Measurements from ENCODE around the gene REC114. TPM values are rescaled to one million over a fixed set of nuclear protein-coding genes. Genes with fewer than 3 reads are reported as not detected.

Gene REC114
- total and polyA plus RNA-seq, 2 of the 8 experiments (the other 6 are each of a cell fraction or from before 2014, with no cell fraction given), result 0.12 TPM; not detected in 1

GRCh38 chr15:73602446-73602843 is 159.5 kb downstream of the REC114 start:
- H4K5ac ChIP-seq (ENCODE audit: insufficient read length, low read depth, low read length), result no peak overlapping the region
- no peak overlapping the region for H2BK20ac ChIP-seq (ENCODE audit: low read length)
- H3K23me2 ChIP-seq (ENCODE audit: low read depth, low read length), result no peaks in the 10 kb centered on the region
- H3K14ac ChIP-seq (ENCODE audit: insufficient read length), result no peak overlapping the region
- FAIRE-seq (no peak), DNase-seq (ENCODE audit: low read depth in 1 of 2, low spot score in 2 of 2) (no peak)
- peaks cover 16 to 30% (median 26%) of the 10 kb centered on the region in 4 experiments; a peak in 6 of 7 replicates for H3K4me1 ChIP-seq (replicated peaks in 1 of 4; ENCODE audit: control insufficient read depth in 3 of 4, insufficient read depth in 4 of 4, low read length in 3 of 4)
- no peak overlapping the region for H2AFZ ChIP-seq (ENCODE audit: low read length)
- no peak overlapping the region for H3K18ac ChIP-seq (ENCODE audit: extremely low read depth, low read length)
- no peak overlapping the region for H2BK120ac ChIP-seq (replicated peaks; ENCODE audit: low read depth, low read length)
- H3K4me3 ChIP-seq (ENCODE audit: extremely low read depth in 1 of 4, insufficient read depth in 2 of 4, low read depth in 3 of 4, low read length in 4 of 4), result no peak overlapping the region
- peaks cover 20 to 39% of the 10 kb centered on the region in 2 experiments for H4K20me1 ChIP-seq (replicated peaks in 1 of 2; ENCODE audit: control insufficient read depth in 1 of 2, insufficient read depth in 2 of 2, low read length in 2 of 2)
- H3K9ac ChIP-seq (replicated peaks in 1 of 4; ENCODE audit: extremely low read depth in 1 of 4, low read depth in 3 of 4, low read length in 3 of 4), result no peak overlapping the region
- no peak overlapping the region for H2BK5ac ChIP-seq (ENCODE audit: low read depth, low read length)
- H4K8ac ChIP-seq (ENCODE audit: extremely low read depth, insufficient read depth, low read length), result no peak overlapping the region
- H3K4ac ChIP-seq (replicated peaks; ENCODE audit: insufficient read length, low read depth, low read length), result no peak overlapping the region
- H3K56ac ChIP-seq (replicated peaks; ENCODE audit: insufficient read length, low read depth, low read length), result no peak overlapping the region
- H3K4me2 ChIP-seq (ENCODE audit: insufficient read depth in 1 of 2, low read depth in 2 of 2, low read length in 2 of 2), result peak overlapping the region; percentile 47 to 51; a peak in 3 of 4 replicates
- H3K23ac ChIP-seq (ENCODE audit: insufficient read length), result no peak overlapping the region
- H2AK5ac ChIP-seq (ENCODE audit: low read depth, low read length), result no peak overlapping the region
- ChIA-PET POLR2A (ENCODE audit: partially characterized antibody) (no interaction called here), CTCF (ENCODE audit: partially characterized antibody) (interaction anchor here (1.0 to 1.8 kb wide), 9 partner anchors 33 to 109 kb away, joined by 3 to 12 read pairs (median 3); no protein-coding TSS in a partner anchor)
- H3K79me1 ChIP-seq (ENCODE audit: low read depth, low read length), result peaks cover 14% of the 10 kb centered on the region
- H2BK12ac ChIP-seq (ENCODE audit: low read depth, low read length), result no peak overlapping the region
- 27% methylated on average over 1 of the region's 1 CpG; no CpG with 5 or more reads in 1 of the 2 experiments for WGBS, 2 experiments (ENCODE audit: extremely low coverage in 1 of 2, insufficient coverage in 1 of 2, insufficient read length in 1 of 2, insufficient replicate concordance in 2 of 2, low coverage in 1 of 2, low lambda C conversion rate in 2 of 2, missing lambda C conversion rate in 1 of 2)
- H3K36me3 ChIP-seq (ENCODE audit: control insufficient read depth in 2 of 4, insufficient read depth in 4 of 4, low read length in 3 of 4), result no peaks in the 10 kb centered on the region; a peak in 1 of 8 replicates
- no peaks in the 10 kb centered on the region for H3K27me3 ChIP-seq (replicated peaks in 1 of 4; ENCODE audit: control insufficient read depth in 3 of 4, extremely low read depth in 1 of 4, insufficient read depth in 3 of 4, low read length in 3 of 4)
- H2BK15ac ChIP-seq (ENCODE audit: low read length), result no peak overlapping the region
- peaks cover 12 to 99% of the 10 kb centered on the region in 2 experiments for H3K79me2 ChIP-seq (ENCODE audit: control insufficient read depth in 1 of 2, insufficient read depth in 2 of 2, low read length in 2 of 2)
- no peaks in the 10 kb centered on the region for H3K9me3 ChIP-seq (ENCODE audit: insufficient read depth in 2 of 2, low read depth in 1 of 2, low read length in 1 of 2)
- no peak overlapping the region for H4K91ac ChIP-seq (replicated peaks; ENCODE audit: insufficient read length, low read length)
- no peak overlapping the region for H3K27ac ChIP-seq (ENCODE audit: low read depth, low read length)
- TF ChIP-seq SIX5 (IDR thresholded peaks at IDR 0.05; ENCODE audit: low read depth, low read length) (no peak), MAFK (IDR thresholded peaks at IDR 0.05; ENCODE audit: low read depth, low read length) (no peak), EP300 (IDR thresholded peaks at IDR 0.05; ENCODE audit: borderline replicate concordance in 1 of 2, low read depth in 2 of 2, low read length in 2 of 2) (no peak), RAD21 (IDR thresholded peaks at IDR 0.05 in 1 of 2, conservative IDR thresholded peaks at IDR 0.05 in 1 of 2; ENCODE audit: low read depth in 2 of 2, low read length in 2 of 2) (no peak), TCF12 (IDR thresholded peaks at IDR 0.05; ENCODE audit: low read depth, low read length) (no peak), TBP (IDR thresholded peaks at IDR 0.05; ENCODE audit: low read depth, low read length) (no peak), CTCF (IDR thresholded peaks at IDR 0.05; ENCODE audit: control extremely low read depth in 1 of 3, insufficient read depth in 1 of 3, low read depth in 1 of 3, low read length in 3 of 3) (no peak), CREB1 (IDR thresholded peaks at IDR 0.05) (no peak), ATF3 (IDR thresholded peaks at IDR 0.05; ENCODE audit: insufficient read depth, low read depth, low read length) (no peak)
